HepG2 (cell line): ENCODE data around the gene KLHL18. TPM values are rescaled to one million over a fixed set of nuclear protein-coding genes. Genes with fewer than 3 reads are reported as not detected.

Source experiments
- BRF2 ChIP-seq: sonication (generic); formaldehyde crosslinking; IDR thresholded peaks from 2 replicates; pipeline ENCODE4 v1.8.1; 2022; ENCODE audit warnings: mild to moderate bottlenecking, missing genetic modification reagents
- CEBPB ChIP-seq: IDR thresholded peaks from 2 replicates; pipeline ENCODE4 v1.6.1; 2011; ENCODE audit warnings: low read depth, low read length, improper control_type of control experiment, borderline replicate concordance
- DMTF1 ChIP-seq: sonication (generic); formaldehyde crosslinking; IDR thresholded peaks from 2 replicates; pipeline ENCODE4 v1.4.0; 2020; ENCODE audit warnings: mild to moderate bottlenecking, missing genetic modification reagents
- DR1 ChIP-seq: sonication (generic); formaldehyde crosslinking; IDR thresholded peaks from 2 replicates; pipeline ENCODE4 v1.8.0; 2021; ENCODE audit warnings: mild to moderate bottlenecking, missing genetic modification reagents, inconsistent platforms
- GLI4 ChIP-seq: sonication (generic); formaldehyde crosslinking; IDR thresholded peaks from 2 replicates; pipeline ENCODE4 v1.5.1; 2020; ENCODE audit warnings: missing genetic modification reagents, mild to moderate bottlenecking, moderate library complexity, borderline replicate concordance
- IRF1 ChIP-seq: sonication (generic); formaldehyde crosslinking; IDR thresholded peaks from 2 replicates; pipeline ENCODE4 v1.4.0; 2020; ENCODE audit warnings: low read depth, mild to moderate bottlenecking, missing genetic modification reagents
- KAT7 ChIP-seq: IDR thresholded peaks from 2 replicates; pipeline ENCODE4 v1.6.1; 2018; ENCODE audit warnings: borderline replicate concordance, missing compliant biosample characterization
- MEIS2 ChIP-seq: sonication (generic); formaldehyde crosslinking; IDR thresholded peaks from 2 replicates; pipeline ENCODE4 v1.9.0; 2021; ENCODE audit warnings: mild to moderate bottlenecking, missing genetic modification reagents
- ONECUT2 ChIP-seq: sonication (generic); formaldehyde crosslinking; IDR thresholded peaks from 2 replicates; pipeline ENCODE4 v1.4.0; 2020; ENCODE audit warnings: missing genetic modification reagents
- RBM22 ChIP-seq: fragments of 200-400 bp; formaldehyde crosslinking; optimal IDR thresholded peaks from 2 replicates; pipeline ENCODE3; 2017; ENCODE audit warnings: mild to moderate bottlenecking, low read length, moderate library complexity
- RNF219 ChIP-seq: sonication (generic); formaldehyde crosslinking; IDR thresholded peaks from 2 replicates; pipeline ENCODE4 v1.5.0; 2020; ENCODE audit warnings: mild to moderate bottlenecking, missing genetic modification reagents
- SSRP1 ChIP-seq: IDR thresholded peaks from 2 replicates; pipeline ENCODE4 v1.6.1; 2016; ENCODE audit warnings: control low read depth
- ZBTB38 ChIP-seq: sonication (generic); formaldehyde crosslinking; IDR thresholded peaks from 2 replicates; pipeline ENCODE4 v1.5.1; 2020; ENCODE audit warnings: mild to moderate bottlenecking, missing genetic modification reagents
- ZKSCAN1 ChIP-seq: fragments of 150-350 bp; IDR thresholded peaks from 2 replicates; pipeline ENCODE4 v1.6.1; 2014; ENCODE audit warnings: low read length
- ZNF18 ChIP-seq: sonication (generic); formaldehyde crosslinking; IDR thresholded peaks from 2 replicates; pipeline ENCODE4 v1.8.0; 2022; ENCODE audit warnings: mild to moderate bottlenecking, missing genetic modification reagents; ENCODE audit not compliant: insufficient replicate concordance
- ZNF468 ChIP-seq: sonication (generic); formaldehyde crosslinking; IDR thresholded peaks from 2 replicates; pipeline ENCODE4 v1.8.0; 2022; ENCODE audit warnings: mild to moderate bottlenecking, moderate library complexity, missing genetic modification reagents
- ZNF772 ChIP-seq: sonication (generic); formaldehyde crosslinking; IDR thresholded peaks from 2 replicates; pipeline ENCODE4 v1.5.0; 2020; ENCODE audit warnings: mild to moderate bottlenecking, missing genetic modification reagents
- ZNF773 ChIP-seq: sonication (generic); formaldehyde crosslinking; IDR thresholded peaks from 2 replicates; pipeline ENCODE4 v1.4.0; 2020; ENCODE audit warnings: missing genetic modification reagents, borderline replicate concordance
- polyA plus RNA-seq, 8 experiments: library from polyadenylated mRNA; depleted of rRNA in 3 of 8; stranded (reverse) in 7 of 8; unstranded in 1 of 8; fragments of >200 nt; fragmentation: Illumina TruSeq in 4 of 8; extraction: Trizol in 4 of 8; gene quantifications; 2 replicates each; pipeline versions ENCODE4 v1.2.1 to v1.2.3, GENCODE V29; 2011 to 2016; ENCODE audit warnings: low read depth in 4 of 8, missing spikeins in 1 of 8, mixed read lengths in 1 of 8; ENCODE audit not compliant: insufficient read depth in 1 of 8
- total RNA-seq, 5 experiments: library from RNA; depleted of rRNA; stranded (reverse); fragments of >200 nt; fragmentation: Illumina TruSeq; extraction: Trizol; gene quantifications; 2 replicates each; pipeline ENCODE4 v1.2.3, GENCODE V29; 2016; ENCODE audit warnings: low read depth in 1 of 5

KLHL18 gene
- total and polyA plus RNA-seq, 2 of the 13 experiments (the other 11 are each of a cell fraction or from before 2014, with no cell fraction given), result 17.5 to 18.8 TPM

- no peak for TF ChIP-seq MEIS2
- TF ChIP-seq CEBPB, result no peak
- TF ChIP-seq GLI4 (CRISPR knock-in tag), result no peak
- no peak for TF ChIP-seq ZNF468 (CRISPR knock-in tag)
- TF ChIP-seq ONECUT2 (CRISPR knock-in tag), result no peak
- TF ChIP-seq RNF219, result no peak
- no peak for TF ChIP-seq ZNF773 (CRISPR knock-in tag)
- TF ChIP-seq RBM22, result peak; percentile 98
- peak; percentile 69; the same call in 1 of the 2 replicates for TF ChIP-seq ZNF772 (CRISPR knock-in tag)
- TF ChIP-seq IRF1 (CRISPR knock-in tag), result 0 out of 2 replicates have a peak, but pooled peaks have one; percentile 67
- TF ChIP-seq ZBTB38 (CRISPR knock-in tag), result peak; percentile 67; the same call in 1 of the 2 replicates
- peak; percentile 95; the same call in 1 of the 2 replicates for TF ChIP-seq BRF2 (CRISPR knock-in tag)
- TF ChIP-seq ZKSCAN1, result no peak
- peak; percentile 52; the same call in 1 of the 2 replicates for TF ChIP-seq KAT7
- no peak for TF ChIP-seq DR1 (CRISPR knock-in tag)
- peak; percentile 28 for TF ChIP-seq ZNF18 (CRISPR knock-in tag)
- TF ChIP-seq DMTF1 (CRISPR knock-in tag), result no peak
- no peak for TF ChIP-seq SSRP1 (CRISPR knock-in tag)
Observed at GRCh38 chr3:47282424-47283192, at the start of gene KLHL18, which contains the start of gene KIF9 (continued).
